Measurements from ENCODE around the gene TSPAN31.

DNA sequence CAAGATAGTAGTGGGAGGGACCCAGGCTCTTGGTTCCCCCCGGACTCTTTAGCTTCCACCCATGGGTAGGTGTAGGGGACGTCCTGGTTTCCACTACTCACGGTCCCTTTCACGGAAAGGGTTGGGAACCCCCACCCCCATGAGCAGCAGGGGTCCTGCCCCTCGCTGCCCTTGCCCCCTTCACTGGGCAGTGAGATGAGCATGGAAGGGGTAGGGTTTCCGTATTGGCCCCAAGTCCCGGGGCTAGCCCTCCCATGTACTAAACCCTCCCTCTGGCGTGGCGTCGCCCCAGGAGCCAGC lies 19.0 kb upstream of the TSPAN31 start:
- TF ChIP-seq POLR2A (IDR thresholded peaks at IDR 0.05), result no peak
- TF ChIP-seq, protein P1, sequence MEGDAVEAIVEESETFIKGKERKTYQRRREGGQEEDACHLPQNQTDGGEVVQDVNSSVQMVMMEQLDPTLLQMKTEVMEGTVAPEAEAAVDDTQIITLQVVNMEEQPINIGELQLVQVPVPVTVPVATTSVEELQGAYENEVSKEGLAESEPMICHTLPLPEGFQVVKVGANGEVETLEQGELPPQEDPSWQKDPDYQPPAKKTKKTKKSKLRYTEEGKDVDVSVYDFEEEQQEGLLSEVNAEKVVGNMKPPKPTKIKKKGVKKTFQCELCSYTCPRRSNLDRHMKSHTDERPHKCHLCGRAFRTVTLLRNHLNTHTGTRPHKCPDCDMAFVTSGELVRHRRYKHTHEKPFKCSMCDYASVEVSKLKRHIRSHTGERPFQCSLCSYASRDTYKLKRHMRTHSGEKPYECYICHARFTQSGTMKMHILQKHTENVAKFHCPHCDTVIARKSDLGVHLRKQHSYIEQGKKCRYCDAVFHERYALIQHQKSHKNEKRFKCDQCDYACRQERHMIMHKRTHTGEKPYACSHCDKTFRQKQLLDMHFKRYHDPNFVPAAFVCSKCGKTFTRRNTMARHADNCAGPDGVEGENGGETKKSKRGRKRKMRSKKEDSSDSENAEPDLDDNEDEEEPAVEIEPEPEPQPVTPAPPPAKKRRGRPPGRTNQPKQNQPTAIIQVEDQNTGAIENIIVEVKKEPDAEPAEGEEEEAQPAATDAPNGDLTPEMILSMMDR (IDR thresholded peaks at IDR 0.05), result no peak
